ENCODE measurements around the gene EBF4. TPM values are rescaled to one million over a fixed set of nuclear protein-coding genes. Genes with fewer than 3 reads are reported as not detected.

EBF4 gene
- total and polyA plus RNA-seq, 12 donors = 2.0 to 8.0 (median 3.7) TPM

- Histone ChIP-seq H3K36me3 (peaks cover 0 to 42% (median 24%) of the 10 kb centered on the region in 9 donors), H3K9me3 (no peaks in the 10 kb centered on the region), H3K27me3 (no peaks in the 10 kb centered on the region), H3K27ac (peak within 1 kb of the TSS; percentile 55 to 98 (median 90)), H3K4me1 (peaks cover 0 to 23% (median 14%) of the 10 kb centered on the region in 9 donors), H3K4me3 (peak within 1 kb of the TSS; percentile 71 to 94 (median 82))
- no peak for TF ChIP-seq CTCF (IDR thresholded peaks at IDR 0.05)
- intact Hi-C loops (cut with DNase I) = loop anchor here in 2 of 10 donors (1.0 to 10.0 kb wide), 2 partner anchors 12 to 181 kb away; partner anchors contain the start of genes NOP56 (in 1 of the 2), PCED1A (in 1 of the 2) and VPS16 (in 1 of the 2)
- DNase-seq (peak; percentile 91 to 95), ATAC-seq (peak; percentile 97 to 99 (median 99))
- WGBS, 2 donors = 4 to 9% methylated on average over 44 to 49 of the region's 49 CpGs
Observed at GRCh38 chr20:2663887-2664719, 28.5 kb upstream of the EBF4 start, which contains the start of gene IDH3B. Gene IDH3B, minus strand, starts transcription at chr20:2664216. Its CDS starts 28 bp downstream, at chr20:2664188.

- Histone ChIP-seq H3K4me3 (no peak overlapping the region), H3K4me1 (no peaks in the 10 kb centered on the region), H3K36me3 (no peaks in the 10 kb centered on the region), H3K9me3 (no peaks in the 10 kb centered on the region), H3K27ac (no peak overlapping the region), H3K27me3 (no peaks in the 10 kb centered on the region)
- no peak for TF ChIP-seq CTCF (IDR thresholded peaks at IDR 0.05)
- intact Hi-C loops (cut with DNase I) = no loop called here
- WGBS, 2 donors = 28 to 34% methylated on average over 4 of the region's 4 CpGs
- DNase-seq = no peak
- no peak for ATAC-seq
Observed at GRCh38 chr20:2671977-2672376, 20.6 kb upstream of the EBF4 start.

GRCh38 chr20:2672446-2672845 is 20.1 kb upstream of the EBF4 start:
- Histone ChIP-seq H3K4me1 (no peaks in the 10 kb centered on the region), H3K4me3 (no peak overlapping the region), H3K36me3 (no peaks in the 10 kb centered on the region), H3K27me3 (no peaks in the 10 kb centered on the region), H3K27ac (no peak overlapping the region), H3K9me3 (no peaks in the 10 kb centered on the region)
- no peak for TF ChIP-seq CTCF (IDR thresholded peaks at IDR 0.05)
- 70 to 81% methylated on average over 3 of the region's 3 CpGs for WGBS, 2 donors
- DNase-seq (no peak), ATAC-seq (no peak)
- intact Hi-C loops (cut with DNase I) = no loop called here

GRCh38 chr20:2673453-2673852 is 19.1 kb upstream of the EBF4 start:
- H3K4me1 ChIP-seq = no peaks in the 10 kb centered on the region
- 88 to 90% methylated on average over 4 of the region's 4 CpGs for WGBS, 2 donors
- TF ChIP-seq CTCF (IDR thresholded peaks at IDR 0.05) = no peak

More at GRCh38 chr20:2673453-2673852, 19.1 kb upstream of the EBF4 start:
- Histone ChIP-seq H3K4me3 (no peak overlapping the region), H3K9me3 (no peaks in the 10 kb centered on the region), H3K27me3 (no peaks in the 10 kb centered on the region), H3K27ac (no peak overlapping the region), H3K36me3 (no peaks in the 10 kb centered on the region)
- intact Hi-C loops (cut with DNase I) = no loop called here
- ATAC-seq = no peak
- DNase-seq = no peak

Measured in heart right ventricle (tissue), 16 donors.